GM18508 (cell line): ENCODE measurements around the gene TRRAP.

Source experiments
- ATAC-seq: cut with Tn5 transposase; IDR thresholded peaks from one replicate; pipeline ENCODE4 v1.9.1; 2021; ENCODE audit warnings: moderate number of reproducible peaks; ENCODE audit not compliant: insufficient read depth, unreplicated experiment

The TRRAP gene

GRCh38 chr7:99019523-99020412 lies 141.4 kb downstream of the TRRAP start:
- no peak for ATAC-seq

GRCh38 chr7:99020413-99020715 lies 142.0 kb downstream of the TRRAP start:
- no peak for ATAC-seq

GRCh38 chr7:99021941-99022560 lies 143.7 kb downstream of the TRRAP start:
- ATAC-seq: no peak

- no peak for ATAC-seq
Observed at GRCh38 chr7:99024066-99024465, 145.7 kb downstream of the TRRAP start.

DNA sequence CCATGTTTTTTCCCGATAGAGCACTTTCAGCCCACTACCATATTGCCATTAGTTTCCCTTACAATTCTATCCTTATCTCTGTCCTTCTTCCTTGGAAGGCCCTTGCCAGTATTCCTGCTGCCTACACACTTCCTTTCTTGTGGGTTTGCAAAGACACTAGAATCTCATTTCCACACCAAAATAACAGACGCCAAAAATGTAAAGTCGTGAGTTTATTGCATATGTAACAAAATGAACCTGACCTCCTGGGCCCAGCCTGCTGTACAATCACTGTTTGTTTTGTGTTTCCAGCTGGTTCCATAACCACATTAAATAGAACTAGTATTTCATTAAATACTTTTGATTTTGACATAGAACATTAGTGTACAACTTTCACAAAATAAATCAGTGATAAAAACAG lies 148.9 kb downstream of the TRRAP start:
- ATAC-seq: no peak

GRCh38 chr7:99027841-99028240 lies 149.5 kb downstream of the TRRAP start:
- no peak for ATAC-seq

GRCh38 chr7:99028261-99028973 lies 150.1 kb downstream of the TRRAP start:
- ATAC-seq: no peak

DNA sequence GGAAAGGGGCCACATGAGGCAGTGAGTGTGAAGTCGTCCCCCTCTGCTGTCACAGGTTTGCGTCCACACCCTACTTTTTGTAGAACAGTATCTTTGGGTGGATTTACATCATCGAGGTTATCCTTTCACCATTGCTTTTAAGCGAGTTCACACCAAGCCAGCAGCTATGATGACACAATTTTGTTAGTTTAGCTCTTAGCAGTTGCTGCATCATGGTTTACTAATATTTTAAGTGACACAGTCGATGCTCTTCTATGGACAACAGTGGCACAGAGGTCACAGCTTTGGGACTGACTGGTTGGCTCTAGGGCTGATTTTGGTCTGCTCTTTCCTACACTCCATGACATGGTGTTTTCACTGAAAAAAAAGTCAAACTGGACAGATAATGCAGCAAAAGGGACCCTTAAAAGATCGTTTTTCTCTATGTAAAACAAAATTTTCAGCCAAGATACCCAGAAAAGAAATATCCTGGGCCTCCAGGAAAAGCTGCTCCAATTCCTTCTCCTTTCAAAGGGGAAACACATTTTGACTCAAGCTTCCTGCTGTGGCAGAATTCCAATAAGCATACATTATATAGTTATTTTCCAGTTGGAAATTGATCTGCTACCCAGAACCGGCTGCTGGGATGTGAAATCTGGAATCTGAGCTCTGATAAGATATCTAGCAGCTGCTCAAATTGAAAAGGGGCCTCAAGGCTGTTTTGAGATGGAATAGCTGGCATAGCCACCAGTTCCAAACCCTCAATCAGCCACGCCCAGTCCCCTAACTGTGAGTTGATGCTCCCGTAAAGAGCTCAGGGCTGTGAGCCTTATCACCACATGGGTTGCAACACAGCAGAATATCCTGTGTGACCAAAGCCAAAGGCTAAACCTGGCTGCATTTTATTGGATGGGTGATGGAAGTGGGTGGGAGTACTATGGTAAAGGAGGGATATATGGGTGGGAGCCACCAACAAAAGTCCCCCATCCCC lies 151.4 kb downstream of the TRRAP start:
- no peak for ATAC-seq

DNA sequence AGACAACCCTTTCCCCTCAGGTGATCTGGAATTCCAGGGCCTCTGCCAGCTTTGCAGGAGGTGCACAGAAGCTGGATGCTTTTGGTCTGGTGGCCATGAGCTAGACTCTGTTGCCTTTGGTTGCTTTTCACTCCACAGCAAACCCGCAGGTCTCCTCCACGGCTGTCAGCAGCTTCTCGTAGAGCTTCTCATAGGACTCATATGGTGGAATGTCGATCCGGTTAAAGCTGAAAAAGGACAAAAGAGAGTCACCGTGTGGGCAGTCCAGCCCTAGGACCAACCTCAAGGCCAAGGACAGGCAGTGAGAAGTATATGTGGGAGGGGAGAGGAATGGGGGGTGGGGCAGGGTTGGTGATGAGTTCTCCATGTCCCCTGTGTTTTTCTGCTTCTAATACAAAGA lies 152.1 kb downstream of the TRRAP start:
- ATAC-seq: no peak

- no peak for ATAC-seq
Observed at GRCh38 chr7:99030951-99031350, 152.6 kb downstream of the TRRAP start.

GRCh38 chr7:99031496-99031895 lies 153.2 kb downstream of the TRRAP start:
- ATAC-seq: no peak

GRCh38 chr7:99032928-99033327 lies 154.6 kb downstream of the TRRAP start:
- ATAC-seq: no peak

GRCh38 chr7:99033765-99034164 lies 155.4 kb downstream of the TRRAP start:
- no peak for ATAC-seq

GRCh38 chr7:99034932-99035722 lies 156.8 kb downstream of the TRRAP start:
- ATAC-seq: no peak

DNA sequence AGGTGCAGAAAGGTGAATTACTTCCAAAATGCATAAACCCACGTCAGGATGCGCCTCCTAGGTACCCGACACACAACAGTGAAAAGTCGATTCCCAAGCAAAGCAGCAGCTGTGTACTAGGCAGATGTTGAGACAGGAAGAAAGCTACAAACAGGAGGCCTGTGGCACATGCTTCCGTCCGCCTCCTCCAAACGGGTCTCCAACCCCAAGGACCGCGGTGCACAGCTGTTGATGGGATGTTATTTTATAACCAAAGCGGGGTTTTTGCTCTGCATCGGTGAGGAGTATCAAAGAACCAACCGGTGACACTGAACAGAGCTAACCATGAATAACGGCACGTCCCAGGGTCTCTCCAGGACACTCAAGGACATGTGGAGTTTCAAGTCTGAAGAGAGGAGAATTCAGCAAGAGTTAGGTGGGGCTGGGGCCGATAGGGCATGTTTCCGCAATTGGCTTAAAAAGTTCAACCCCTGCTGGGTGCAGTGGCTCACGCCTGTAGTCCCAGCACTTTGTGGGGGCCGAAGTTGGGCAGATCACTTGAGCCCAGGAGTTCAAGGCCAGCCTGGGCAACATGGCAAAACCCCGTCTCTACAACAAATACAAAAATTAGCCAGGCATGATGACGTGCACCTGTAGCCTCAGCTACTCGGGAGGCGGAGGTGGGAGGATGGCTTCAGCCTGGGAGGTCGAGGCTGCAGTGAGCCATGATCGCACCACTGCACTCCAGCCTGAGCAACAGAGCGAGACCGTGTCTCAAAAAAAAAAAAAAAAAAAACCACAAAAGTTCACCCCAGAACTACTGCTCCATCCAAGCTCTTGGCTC lies 157.6 kb downstream of the TRRAP start:
- no peak for ATAC-seq

- ATAC-seq: no peak
Observed at GRCh38 chr7:99036546-99037111, 158.3 kb downstream of the TRRAP start.

GRCh38 chr7:99037327-99037940 lies 159.1 kb downstream of the TRRAP start:
- no peak for ATAC-seq
